K562 (cell line): ENCODE measurements around the gene ATXN7. TPM values are rescaled to one million over a fixed set of nuclear protein-coding genes. Genes with fewer than 3 reads are reported as not detected.
A peak's percentile ranks its signal among the peaks of the same experiment; 100 is the strongest.

Source experiments
- ATAC-seq: fragments of 200-7000 bp; cut with Tn5 transposase; 3 replicates; pipeline ENCODE4 v1.9.1; 2020; ENCODE audit warnings: moderate library complexity
- BruUV-seq: library from RNA; stranded (reverse); fragments of 400-500 nt; replicated peaks from 2 replicates; lab custom pipeline; 2021; lab: Mats Ljungman, UMichigan
- CTCF ChIA-PET: fragments of 300-600 bp; formaldehyde crosslinking; extraction: SDS; loops from one replicate; lab custom pipeline; 2021; ENCODE audit warnings: low intra/inter-chr PET ratio; lab: Yijun Ruan, JAX
- POLR2A ChIA-PET: fragments of 300-600, 350-650 bp; sonication (Branson Sonifier 250); formaldehyde crosslinking; extraction: SDS; loops from one replicate; lab custom pipeline; 2021; ENCODE audit warnings: antibody characterized with exemption, inconsistent platforms; lab: Yijun Ruan, JAX
- DNase-seq, 4 experiments: peaks; one replicate each; pipeline versions ENCODE4 v3.0.0 to v3.0.0-alpha.2; 2011 to 2018; ENCODE audit warnings: low spot score in 3 of 4, mixed read lengths in 3 of 4; ENCODE audit errors: extremely low read depth in 1 of 4
- FAIRE-seq: peaks from 2 replicates; lab custom pipeline; 2011; peaks lifted over from hg19 to GRCh38; lab: Jason Lieb, UNC
- H2AFZ ChIP-seq: 2 replicates; pipeline ENCODE4 v1.6.0; 2011; ENCODE audit warnings: low read depth, low read length, control low read depth, inconsistent platforms
- H3K27ac ChIP-seq: fragments of 200-600 bp; 3 replicates; pipeline ENCODE4 v1.8.0; 2011; ENCODE audit warnings: low read depth, mild to moderate bottlenecking, control low read depth, inconsistent platforms, low read length, moderate library complexity, mixed read lengths; ENCODE audit errors: extremely low read depth
- H3K27me3 ChIP-seq, 2 experiments: fragments of 300-600 bp in 1 of 2; 2 replicates in 1 of 2; 3 replicates in 1 of 2; pipeline versions ENCODE4 v1.6.0 to v1.8.0; 2011; ENCODE audit warnings: inconsistent platforms in 2 of 2, low read length in 2 of 2, mild to moderate bottlenecking in 1 of 2, mixed read lengths in 1 of 2, moderate library complexity in 1 of 2; ENCODE audit not compliant: control insufficient read depth in 2 of 2, insufficient read depth in 2 of 2
- H3K36me3 ChIP-seq: fragments of 300-600 bp; 3 replicates; pipeline ENCODE4 v1.8.0; 2011; ENCODE audit warnings: mild to moderate bottlenecking, low read length, inconsistent platforms; ENCODE audit not compliant: control insufficient read depth, insufficient read depth
- H3K4me1 ChIP-seq, 2 experiments: fragments of 200-600 bp in 1 of 2; replicated peaks in 1 of 2; 2 replicates in 1 of 2; 3 replicates in 1 of 2; pipeline versions ENCODE4 v1.5.1 to v1.8.0; 2011; ENCODE audit warnings: inconsistent platforms in 2 of 2, low read length in 2 of 2, mild to moderate bottlenecking in 1 of 2, mixed read lengths in 1 of 2, moderate library complexity in 1 of 2; ENCODE audit not compliant: control insufficient read depth in 2 of 2, insufficient read depth in 2 of 2
- H3K4me2 ChIP-seq: 2 replicates; pipeline ENCODE4 v1.6.1; 2011; ENCODE audit warnings: low read length, control low read depth, inconsistent platforms, mixed read lengths; ENCODE audit not compliant: insufficient read depth
- H3K4me3 ChIP-seq: fragments of 200-600 bp; sonication (generic), shearing (Covaris generic); 2 replicates; pipeline ENCODE4 v1.5.1; 2016; ENCODE audit warnings: control low read depth, inconsistent platforms
- H3K79me2 ChIP-seq: fragments of 200-600 bp; 3 replicates; pipeline ENCODE4 v1.8.0; 2011; ENCODE audit warnings: low read length, inconsistent platforms; ENCODE audit not compliant: control insufficient read depth, insufficient read depth
- H3K9ac ChIP-seq, 2 experiments: 2 replicates each; pipeline versions ENCODE4 v1.6.0 to v1.6.1; 2011; ENCODE audit warnings: low read depth in 2 of 2, low read length in 2 of 2, control low read depth in 1 of 2, inconsistent platforms in 1 of 2, mild to moderate bottlenecking in 1 of 2, mixed read lengths in 1 of 2; ENCODE audit not compliant: insufficient read depth in 1 of 2
- H3K9me1 ChIP-seq: one replicate; pipeline ENCODE4 v1.6.0; 2011; ENCODE audit warnings: inconsistent platforms, mild to moderate bottlenecking, low read length, moderate library complexity; ENCODE audit not compliant: control insufficient read depth, insufficient read depth
- H3K9me3 ChIP-seq: replicated peaks from 2 replicates; pipeline ENCODE4 v1.5.1; 2011; ENCODE audit warnings: low read depth, low read length, inconsistent platforms; ENCODE audit not compliant: control insufficient read depth, insufficient read depth
- H4K20me1 ChIP-seq: replicated peaks from 2 replicates; pipeline ENCODE4 v1.6.1; 2011; ENCODE audit warnings: low read length, inconsistent platforms, mixed read lengths; ENCODE audit not compliant: control insufficient read depth, insufficient read depth
- POLR2A ChIP-seq: fragments of 450-650 bp; conservative IDR thresholded peaks from 2 replicates; pipeline ENCODE4 v1.6.1; 2016
- POLR2G ChIP-seq: fragments of 200-400 bp; formaldehyde crosslinking; IDR thresholded peaks from 2 replicates; pipeline ENCODE4 v1.6.1; 2017; ENCODE audit warnings: low read depth, mild to moderate bottlenecking, antibody characterized with exemption, low read length, moderate library complexity
- SUPT5H ChIP-seq: fragments of 450-650 bp; IDR thresholded peaks from 2 replicates; pipeline ENCODE4 v1.6.1; 2016
- TFE3 ChIP-seq: fragments of 450-650 bp; formaldehyde crosslinking; IDR thresholded peaks from 2 replicates; pipeline ENCODE4 v1.4.0; 2020; ENCODE audit warnings: mild to moderate bottlenecking, mixed read lengths
- ZBTB11 ChIP-seq, 3 experiments: fragments of 200-800 bp in 1 of 3; fragments of 250-450 bp in 1 of 3; fragments of 450-650 bp in 1 of 3; sonication (Bioruptor Pico) in 1 of 3; sonication (Bioruptor generic) in 1 of 3; formaldehyde crosslinking in 1 of 3; IDR thresholded peaks; 2 replicates each; pipeline versions ENCODE4 v1.6.1 to v1.8.0; 2016 to 2022; ENCODE audit warnings: mild to moderate bottlenecking in 2 of 3, missing genetic modification characterization in 2 of 3, missing compliant biosample characterization in 1 of 3, moderate library complexity in 1 of 3
- ZFP36 ChIP-seq: fragments of 150-350 bp; IDR thresholded peaks from 2 replicates; pipeline ENCODE4 v1.6.1; 2018; ENCODE audit warnings: low read length, low read depth; ENCODE audit not compliant: partially characterized antibody
- ZNF143 ChIP-seq: sonication (generic); formaldehyde crosslinking; IDR thresholded peaks from 2 replicates; pipeline ENCODE4 v1.9.0; 2022; ENCODE audit warnings: mild to moderate bottlenecking, missing genetic modification reagents
- WGBS: fragments of 100-300 bp; shearing (Covaris generic); methylation state at CpG from one replicate; pipeline ENCODE4 v1.1.6; 2016; ENCODE audit warnings: low coverage, mixed read lengths; ENCODE audit not compliant: insufficient coverage; ENCODE audit errors: missing lambda C conversion rate; 5-methylcytosine and 5-hydroxymethylcytosine counted together
- in situ Hi-C: fragments of 300-500 bp; cut with MboI; formaldehyde crosslinking; loops from 4 replicates; pipeline ENCODE4 v1.15.0; 2018; ENCODE audit warnings: inconsistent platforms, mixed read lengths
- intact Hi-C: fragments of 100-400 bp; cut with micrococcal nuclease; formaldehyde crosslinking; loops from 2 replicates; pipeline ENCODE4 v1.14.2; 2022
- polyA plus RNA-seq, 8 experiments: library from polyadenylated mRNA; depleted of rRNA in 4 of 8; stranded (reverse) in 5 of 8; unstranded in 3 of 8; fragments of >200 nt; fragmentation: Nextera tagmentation in 2 of 8; fragmentation: Illumina TruSeq in 1 of 8; extraction: Ambion mirVana in 2 of 8; extraction: Trizol in 1 of 8; gene quantifications; 2 replicates each; pipeline versions ENCODE4 v1.2.1 to v1.2.3, GENCODE V29; 2011 to 2014; ENCODE audit warnings: inconsistent platforms in 1 of 8, missing spikeins in 1 of 8
- total RNA-seq, 7 experiments: library from RNA; depleted of rRNA in 6 of 7; stranded (reverse); fragments of >200 nt in 6 of 7; fragmentation: Illumina TruSeq in 2 of 7; extraction: Trizol in 2 of 7; gene quantifications; 2 replicates each; pipeline versions ENCODE4 v1.2.1 to v1.2.3, GENCODE V29; 2011 to 2021; ENCODE audit warnings: low replicate concordance in 1 of 7

ATXN7 gene
- total and polyA plus RNA-seq, 9 of the 15 experiments (the other 6 are each of a cell fraction or from before 2014, with no cell fraction given) = 0.41 to 9.2 (median 6.7) TPM

- BruUV-seq = no TSS peak
- Histone ChIP-seq H3K4me3 (no peak overlapping the region), H3K36me3 (peaks cover 100% of the 10 kb centered on the region), H3K27me3 (no peaks in the 10 kb centered on the region), H4K20me1 (0 out of 2 replicates have a peak, but pooled peaks cover 1% of the 10 kb centered on the region), H2AFZ (no peak overlapping the region), H3K9me3 (no peaks in the 10 kb centered on the region), H3K9me1 (no peaks in the 10 kb centered on the region), H3K9ac (no peak overlapping the region), H3K79me2 (peaks cover 27% of the 10 kb centered on the region), H3K4me1 (peaks cover 0 to 4% of the 10 kb centered on the region in 2 experiments; a peak in 3 of 5 replicates)
- no peak for FAIRE-seq
- no peak for DNase-seq
- intact Hi-C loops (no loop called here), in situ Hi-C loops (no loop called here)
- 93% methylated on average over 5 of the region's 7 CpGs for WGBS
- POLR2A ChIA-PET = interaction anchor here (2.1 kb wide), 1 partner anchor 9 kb away, joined by 10 read pairs; no protein-coding TSS in a partner anchor
- no peak for ATAC-seq
- TF ChIP-seq TFE3 (CRISPR knock-in tag) = no peak
- TF ChIP-seq POLR2G = no peak
- peak; percentile 52; the same call in 1 of the 2 replicates for TF ChIP-seq POLR2A
- 0 out of 2 replicates have a peak, but pooled peaks have one; percentile 38 for TF ChIP-seq SUPT5H
- TF ChIP-seq ZFP36 = no peak
- no peak for TF ChIP-seq ZNF143
- peak in 1 of 3 experiments; percentile 79; a peak in 2 of 6 replicates for TF ChIP-seq ZBTB11 (CRISPR knock-in tag; IDR thresholded peaks at IDR 0.05)
- TF ChIP-seq, all 486 proteins: peak for 3
- no peak overlapping the region for H3K4me2 ChIP-seq
- no peak overlapping the region for H3K27ac ChIP-seq
- CTCF ChIA-PET = no interaction called here
These were observed 145.9 kb downstream of the ATXN7 start for GRCh38 chr3:64009528-64009927.
